Ishikawa (cell line): ENCODE data around the gene S100A5.

Experiments used
- CEBPB ChIP-seq: IDR thresholded peaks from 2 replicates; pipeline ENCODE4 v1.6.1; 2012
- CREB1 ChIP-seq: IDR thresholded peaks from 2 replicates; pipeline ENCODE4 v1.6.1; 2012; ENCODE audit warnings: low read depth
- EGR1 ChIP-seq: IDR thresholded peaks from 2 replicates; pipeline ENCODE4 v1.6.1; 2012
- EP300 ChIP-seq: IDR thresholded peaks from 2 replicates; pipeline ENCODE4 v1.6.1; 2012; ENCODE audit warnings: borderline replicate concordance
- FOXM1 ChIP-seq: IDR thresholded peaks from 2 replicates; pipeline ENCODE4 v1.6.1; 2012; ENCODE audit warnings: low read depth, borderline replicate concordance
- MAX ChIP-seq: IDR thresholded peaks from 2 replicates; pipeline ENCODE4 v1.6.1; 2012
- NFIC ChIP-seq: IDR thresholded peaks from 2 replicates; pipeline ENCODE4 v1.6.1; 2012
- RAD21 ChIP-seq: IDR thresholded peaks from 2 replicates; pipeline ENCODE4 v1.6.1; 2012; ENCODE audit warnings: low read depth
- REST ChIP-seq: IDR thresholded peaks from 2 replicates; pipeline ENCODE4 v1.6.1; 2012; ENCODE audit warnings: low read depth, mild to moderate bottlenecking
- TAF1 ChIP-seq: IDR thresholded peaks from 2 replicates; pipeline ENCODE4 v1.6.1; 2012; ENCODE audit warnings: low read depth, mild to moderate bottlenecking
- TCF12 ChIP-seq: IDR thresholded peaks from 2 replicates; pipeline ENCODE4 v1.6.1; 2012; ENCODE audit warnings: low read depth
- TEAD4 ChIP-seq: IDR thresholded peaks from 2 replicates; pipeline ENCODE4 v1.6.1; 2012
- USF1 ChIP-seq: IDR thresholded peaks from 2 replicates; pipeline ENCODE4 v1.6.1; 2012
- YY1 ChIP-seq: IDR thresholded peaks from 2 replicates; pipeline ENCODE4 v1.6.1; 2012; ENCODE audit warnings: low read depth
- ZBTB7A ChIP-seq: IDR thresholded peaks from 2 replicates; pipeline ENCODE4 v1.6.1; 2012; ENCODE audit warnings: low read depth

Gene S100A5

GRCh38 chr1:153540394-153541361 lies at the start of gene S100A5:
Gene S100A5 (minus strand): TSS chr1:153540934. CDS start chr1:153540191, 743 bp downstream.
- no peak for TF ChIP-seq RAD21
- no peak for TF ChIP-seq MAX
- TF ChIP-seq CEBPB: no peak
- no peak for TF ChIP-seq NFIC
- no peak for TF ChIP-seq FOXM1

GRCh38 chr1:153588482-153588881 lies 47.7 kb upstream of the S100A5 start:
- TF ChIP-seq REST (no peak), RAD21 (no peak), NFIC (no peak), TEAD4 (no peak), USF1 (no peak), TAF1 (no peak), CEBPB (no peak), CREB1 (no peak), FOXM1 (no peak), EP300 (no peak), ZBTB7A (no peak), MAX (no peak)

GRCh38 chr1:153587314-153587713 lies 46.6 kb upstream of the S100A5 start:
- TF ChIP-seq MAX (no peak), EGR1 (no peak), CEBPB (no peak), YY1 (no peak)

- no peak for TF ChIP-seq YY1
- no peak for TF ChIP-seq TAF1
- no peak for TF ChIP-seq NFIC
- no peak for TF ChIP-seq TEAD4
- no peak for TF ChIP-seq TCF12
- TF ChIP-seq ZBTB7A: no peak
- no peak for TF ChIP-seq USF1
- no peak for TF ChIP-seq CEBPB
- TF ChIP-seq RAD21: no peak
- TF ChIP-seq FOXM1: no peak
- no peak for TF ChIP-seq EP300
- TF ChIP-seq CREB1: no peak
- TF ChIP-seq EGR1: no peak
- TF ChIP-seq REST: no peak
- TF ChIP-seq MAX: no peak
Measured at GRCh38 chr1:153586347-153586746, 45.6 kb upstream of the S100A5 start.

GRCh38 chr1:153585006-153585405 lies 44.3 kb upstream of the S100A5 start:
- TF ChIP-seq USF1: no peak
- no peak for TF ChIP-seq RAD21
- TF ChIP-seq ZBTB7A: no peak

- TF ChIP-seq EP300: no peak
Measured at GRCh38 chr1:153583976-153584375, 43.2 kb upstream of the S100A5 start.
